HG03457 (cell line): ENCODE data around the gene PRKAG3.
"Not testable (repeated sequence)": the region's sequence is repeated elsewhere in the genome, so short reads cannot be mapped to it uniquely, and the experiment has no call there.

Experiments
- ATAC-seq: cut with Tn5 transposase; IDR thresholded peaks from one replicate; pipeline ENCODE4 v1.9.1; 2021; ENCODE audit warnings: moderate number of reproducible peaks; ENCODE audit not compliant: unreplicated experiment

PRKAG3 gene

DNA sequence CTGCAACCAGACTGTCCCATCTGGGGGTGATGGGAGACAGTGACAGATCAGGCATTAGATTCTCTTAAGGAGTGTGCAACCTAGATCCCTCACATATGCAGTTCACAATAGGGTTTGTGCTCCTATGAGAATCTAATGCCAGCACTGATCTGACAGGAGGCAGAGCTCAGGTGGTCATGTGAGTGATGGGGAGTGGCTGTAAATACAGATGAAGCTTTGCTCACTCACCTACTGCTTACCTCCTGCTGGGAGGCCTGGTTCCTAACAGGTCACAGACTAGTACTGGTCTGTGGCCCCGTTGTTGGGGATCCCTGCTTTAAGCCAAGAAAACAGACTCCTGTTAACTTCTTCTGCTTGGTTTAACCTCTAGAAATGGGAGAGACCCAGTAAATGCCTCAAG lies 46.5 kb downstream of the PRKAG3 start:
- no peak for ATAC-seq

DNA sequence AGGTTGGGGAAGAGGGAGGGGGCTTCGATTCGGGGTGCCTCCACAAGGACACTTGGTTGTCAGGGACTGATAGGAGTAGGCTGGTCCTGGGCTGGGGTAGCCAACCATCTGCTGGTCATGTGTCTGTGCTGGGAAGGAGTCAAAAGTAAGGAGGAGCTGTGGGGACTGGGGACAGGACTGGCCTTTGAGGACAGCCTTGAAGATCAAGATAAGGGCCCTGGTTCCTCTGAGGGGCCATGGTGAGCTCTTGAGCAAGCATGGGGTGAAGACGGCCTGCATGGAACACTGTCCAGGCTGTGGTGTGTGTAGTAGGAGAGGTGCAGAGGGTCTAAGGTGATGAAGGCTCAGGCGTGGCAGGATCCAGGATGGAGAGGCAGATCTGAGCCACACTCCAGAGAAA lies 47.9 kb downstream of the PRKAG3 start:
- no peak for ATAC-seq

DNA sequence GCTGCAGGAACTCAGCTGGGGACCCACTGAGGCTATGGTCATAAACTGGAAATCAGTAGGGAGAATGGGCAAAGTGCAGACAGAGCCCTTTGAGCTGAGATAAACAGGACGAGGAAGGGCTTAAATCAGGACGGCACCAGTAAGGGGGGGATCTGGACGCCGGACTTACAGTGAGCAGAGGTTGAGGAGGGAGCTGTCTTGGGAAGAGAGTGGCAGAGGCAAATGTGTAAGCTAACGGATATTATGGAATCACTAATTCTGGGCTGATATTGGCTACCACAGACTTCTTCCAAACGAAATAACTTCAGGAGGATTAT lies 49.1 kb downstream of the PRKAG3 start:
- ATAC-seq: no peak

DNA sequence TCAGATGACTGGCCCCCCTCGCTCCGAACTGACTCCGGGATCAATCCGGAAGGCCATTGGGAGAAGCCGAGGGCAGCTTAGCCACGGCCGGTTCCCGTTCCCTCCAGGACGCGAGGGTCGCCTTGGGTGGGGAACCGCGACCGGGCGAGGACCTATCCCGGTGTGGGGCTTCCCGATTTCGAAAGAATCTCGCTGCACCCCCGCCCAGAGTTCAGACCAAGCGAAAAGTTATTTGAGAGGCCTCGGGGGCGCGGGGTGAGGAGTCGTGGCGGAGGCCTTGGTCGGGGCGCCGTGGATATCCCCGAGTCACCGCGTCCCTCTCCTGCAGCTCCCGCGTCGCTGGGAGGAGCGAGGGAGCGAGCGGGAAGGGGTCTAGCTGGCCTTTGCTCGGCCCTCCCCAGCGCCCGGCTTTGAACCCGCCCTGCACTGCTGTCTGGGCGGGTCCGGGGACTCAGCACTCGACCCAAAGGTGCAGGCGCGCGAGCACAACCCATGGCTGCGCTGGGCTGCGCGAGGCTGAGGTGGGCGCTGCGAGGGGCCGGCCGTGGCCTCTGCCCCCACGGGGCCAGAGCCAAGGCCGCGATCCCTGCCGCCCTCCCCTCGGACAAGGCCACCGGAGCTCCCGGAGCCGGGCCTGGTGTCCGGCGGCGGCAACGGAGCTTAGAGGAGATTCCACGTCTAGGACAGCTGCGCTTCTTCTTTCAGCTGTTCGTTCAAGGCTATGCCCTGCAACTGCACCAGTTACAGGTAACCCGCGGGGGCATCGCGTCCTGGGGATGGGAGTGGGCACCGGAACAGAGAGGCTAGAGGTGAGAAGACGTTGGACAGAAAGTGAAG lies 49.7 kb downstream of the PRKAG3 start, which contains the start of gene CYP27A1:
TSS of gene CYP27A1 (plus strand) at position 457 of the 837 bp plus-strand sequence. CDS start at position 493, 36 bp downstream.
- no peak for ATAC-seq

DNA sequence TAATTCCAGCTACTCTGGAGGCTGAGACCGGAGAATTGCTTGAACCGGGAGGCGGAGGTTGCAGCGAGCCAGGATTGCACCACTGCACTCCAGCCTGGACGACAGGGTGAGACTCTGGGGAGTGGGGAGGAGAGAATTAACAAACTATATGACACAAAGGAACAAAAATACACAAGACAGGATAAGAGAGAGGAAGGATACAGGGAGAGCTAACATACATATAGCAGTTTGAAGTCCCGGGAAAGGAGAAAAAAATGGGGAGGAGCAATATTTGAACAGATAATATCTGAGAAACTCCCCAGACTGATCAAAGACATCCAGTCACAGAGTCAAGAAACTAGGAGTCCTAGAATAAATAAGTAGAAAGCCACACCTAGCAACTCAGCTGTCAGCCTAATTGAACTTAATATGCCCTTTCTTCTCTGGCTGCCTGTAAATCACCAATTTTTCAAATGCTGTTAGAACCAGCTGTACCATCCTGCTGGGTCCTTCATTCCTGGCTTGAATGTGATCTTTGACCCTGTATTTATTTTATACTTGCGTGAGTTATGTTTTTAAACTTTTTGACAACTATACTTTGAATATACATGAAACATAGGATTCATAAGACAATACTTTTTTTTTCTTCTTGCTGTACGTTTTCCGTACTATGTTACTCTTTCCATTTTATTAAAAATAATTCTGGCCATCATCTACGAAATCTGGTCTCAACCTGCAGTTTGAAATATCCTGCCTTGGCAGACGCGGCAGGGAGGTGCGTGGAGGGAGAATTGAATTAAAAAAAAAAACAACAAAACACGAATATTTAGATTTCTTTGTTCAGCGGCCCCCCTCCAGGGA lies 50.5 kb downstream of the PRKAG3 start:
- ATAC-seq: no peak

DNA sequence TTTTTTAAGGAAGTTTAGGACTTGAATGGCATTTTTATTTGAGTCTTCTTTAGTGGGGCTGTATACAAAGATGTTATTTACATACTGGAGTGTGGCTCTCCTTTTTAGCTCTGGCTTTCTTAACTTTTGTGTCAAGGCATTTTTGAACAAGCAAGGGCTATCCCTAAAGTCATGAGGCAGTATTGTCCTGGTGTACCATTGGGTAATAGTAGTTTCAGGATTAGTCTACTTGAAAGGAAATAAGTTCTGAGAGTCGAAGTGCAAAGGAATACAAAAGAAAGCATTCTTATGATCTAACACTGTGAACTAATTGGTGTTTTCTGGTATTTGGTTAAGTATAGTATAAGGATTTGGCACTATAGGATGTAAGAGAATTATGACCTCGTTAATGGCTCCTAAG lies 51.6 kb downstream of the PRKAG3 start:
- ATAC-seq: no peak

DNA sequence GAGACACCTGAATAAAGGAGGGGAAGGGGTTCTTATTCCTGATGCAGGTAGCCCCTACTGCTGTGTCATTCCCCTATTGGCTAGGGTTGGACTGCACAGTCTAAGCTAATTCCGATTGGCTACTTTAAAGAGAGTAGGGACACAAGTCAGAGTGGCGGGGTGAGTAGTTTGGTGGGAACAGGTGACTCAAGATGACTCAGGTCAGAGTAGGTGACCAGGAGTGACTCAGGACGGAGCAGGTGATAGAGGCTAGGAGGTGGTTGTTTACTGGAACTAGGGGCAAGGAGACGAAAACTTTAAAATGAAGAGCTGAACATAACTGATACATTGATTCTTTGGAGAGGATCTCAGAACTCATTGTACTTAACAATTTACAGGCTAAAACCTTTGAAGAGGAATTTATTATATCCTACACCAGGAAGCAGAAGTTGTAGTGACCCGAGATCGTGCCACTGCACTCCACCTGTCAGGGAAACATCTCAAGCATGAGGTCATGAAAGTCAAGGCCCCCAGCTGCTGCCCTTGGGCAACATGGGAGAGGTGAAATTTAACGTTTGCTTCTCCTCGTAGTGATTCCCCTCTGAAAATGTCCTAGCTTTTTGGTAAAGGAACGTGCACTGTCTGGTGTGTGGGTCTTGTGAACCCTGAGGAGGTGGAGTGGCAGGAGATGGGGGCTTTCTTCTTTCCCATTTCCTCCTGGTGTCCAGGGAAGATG lies 54.2 kb downstream of the PRKAG3 start:
- ATAC-seq: no peak

DNA sequence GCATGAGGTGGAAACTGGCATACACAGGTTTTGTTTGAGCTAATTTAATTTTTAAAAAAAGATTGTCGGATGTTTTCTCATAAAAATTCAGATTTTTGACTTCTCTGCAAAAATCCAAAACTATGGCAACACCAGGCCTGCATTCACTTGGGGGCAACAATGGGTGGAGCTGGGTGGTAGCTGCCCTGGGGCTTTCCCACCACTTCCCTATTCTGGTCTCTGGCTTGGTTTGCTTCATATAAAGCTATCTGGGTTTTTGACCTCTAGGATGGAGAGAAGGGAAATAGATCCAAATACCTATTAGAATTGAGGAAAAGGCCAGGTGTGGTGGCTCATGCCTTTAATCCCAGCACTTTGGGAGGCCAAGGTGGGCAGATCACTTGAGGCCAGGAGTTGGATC lies 55.1 kb downstream of the PRKAG3 start:
- no peak for ATAC-seq

DNA sequence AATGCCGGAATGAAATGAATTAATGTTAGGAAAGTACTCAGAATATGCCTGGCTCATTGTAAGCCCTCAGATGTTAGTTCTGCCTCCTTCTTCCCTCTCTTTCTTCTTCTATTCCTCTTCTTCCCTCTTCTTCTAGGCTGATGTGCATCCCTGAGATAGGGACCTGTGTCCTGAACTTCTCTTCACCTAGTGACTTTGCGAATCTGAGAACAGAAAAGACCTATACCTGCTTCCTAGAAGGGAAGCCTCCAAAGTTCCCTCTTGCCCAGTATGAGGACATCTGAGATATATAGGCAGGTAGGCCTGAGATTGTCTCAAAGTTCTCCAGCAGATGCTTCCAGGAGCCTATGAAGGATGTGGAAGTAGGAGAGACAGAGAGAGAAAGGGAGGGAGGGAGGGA lies 57.7 kb downstream of the PRKAG3 start:
- no peak for ATAC-seq

DNA sequence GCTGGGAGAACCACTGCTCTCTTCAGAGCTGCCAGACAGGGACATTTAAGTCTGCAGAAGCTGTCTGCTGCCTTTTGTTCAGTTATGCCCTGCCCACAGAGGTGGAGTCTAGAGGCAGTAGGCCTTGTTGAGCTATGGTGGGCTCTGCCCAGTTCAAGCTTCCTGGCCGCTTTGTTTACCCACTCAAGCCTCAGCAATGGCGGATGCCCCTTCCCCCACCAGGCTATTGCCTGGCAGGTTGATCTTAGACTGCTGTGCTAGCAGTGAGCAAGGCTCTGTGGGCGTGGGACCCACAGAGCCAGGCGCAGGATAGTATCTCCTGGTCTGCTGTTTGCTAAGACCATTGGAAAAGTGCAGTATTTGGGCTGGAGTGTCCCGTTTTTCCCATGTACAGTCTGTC lies 58.8 kb downstream of the PRKAG3 start:
- ATAC-seq: not testable (repeated sequence)
